LoVo (cell line): Measurements from ENCODE around the gene PDLIM3.
"Not testable (repeated sequence)": the region's sequence is repeated elsewhere in the genome, so short reads cannot be mapped to it uniquely, and the experiment has no call there.

Experiments
- DNase-seq: peaks from one replicate; pipeline ENCODE4 v3.0.0-alpha.2; 2016; ENCODE audit warnings: low spot score

PDLIM3 gene

GRCh38 chr4:185534866-185535611, at the start of gene PDLIM3:
PDLIM3 (minus strand) TSS chr4:185535507; CDS start chr4:185535434, 73 bp downstream.
- no peak for DNase-seq

GRCh38 chr4:185583813-185584212, 48.5 kb upstream of the PDLIM3 start:
- no peak for DNase-seq

- DNase-seq: no peak
Measured at GRCh38 chr4:185582651-185583400, 47.5 kb upstream of the PDLIM3 start.

- DNase-seq: no peak
Measured at GRCh38 chr4:185580699-185581098, 45.4 kb upstream of the PDLIM3 start.

- no peak for DNase-seq
Measured at GRCh38 chr4:185578284-185578683, 43.0 kb upstream of the PDLIM3 start.

GRCh38 chr4:185576962-185577950, 41.9 kb upstream of the PDLIM3 start:
- DNase-seq: no peak

GRCh38 chr4:185576314-185576961, 41.1 kb upstream of the PDLIM3 start:
- DNase-seq: no peak

GRCh38 chr4:185573651-185574199, 38.4 kb upstream of the PDLIM3 start:
- peak; percentile 28 for DNase-seq

- DNase-seq: no peak
Measured at GRCh38 chr4:185570727-185571126, 35.4 kb upstream of the PDLIM3 start.

- DNase-seq: no peak
Measured at GRCh38 chr4:185567381-185568376, 32.4 kb upstream of the PDLIM3 start.

- DNase-seq: no peak
Measured at GRCh38 chr4:185566972-185567371, 31.7 kb upstream of the PDLIM3 start.

- no peak for DNase-seq
Measured at GRCh38 chr4:185566425-185566824, 31.1 kb upstream of the PDLIM3 start.

- no peak for DNase-seq
Measured at GRCh38 chr4:185565696-185566095, 30.4 kb upstream of the PDLIM3 start.

- DNase-seq: no peak
Measured at GRCh38 chr4:185564349-185564748, 29.0 kb upstream of the PDLIM3 start.

GRCh38 chr4:185562531-185562930, 27.2 kb upstream of the PDLIM3 start:
- no peak for DNase-seq

GRCh38 chr4:185560316-185560715, 25.0 kb upstream of the PDLIM3 start:
- DNase-seq: no peak

- peak; percentile 47 for DNase-seq
Measured at GRCh38 chr4:185559915-185560281, 24.6 kb upstream of the PDLIM3 start.

GRCh38 chr4:185559251-185559914, 24.1 kb upstream of the PDLIM3 start:
- DNase-seq: not testable (repeated sequence)

GRCh38 chr4:185554365-185555126, 19.2 kb upstream of the PDLIM3 start:
- no peak for DNase-seq
